Large intestine (tissue), 3 donors: Measurements from ENCODE around the gene SCGB1A1. TPM values are rescaled to one million over a fixed set of nuclear protein-coding genes. Genes with fewer than 3 reads are reported as not detected.
A peak's percentile ranks its signal among the peaks of the same experiment; 100 is the strongest.

ENCODE experiments used
- DNase-seq, 2 donors: peaks; one replicate each; pipeline versions ENCODE4 v3.0.0 to v3.0.0-alpha.2; 2013
- H3K27ac ChIP-seq: one replicate; pipeline ENCODE4 v1.5.1; 2013; ENCODE audit warnings: low read length
- H3K27me3 ChIP-seq: 2 replicates; pipeline ENCODE4 v1.6.1; 2013; ENCODE audit warnings: low read length; ENCODE audit not compliant: control insufficient read depth, insufficient read depth
- H3K36me3 ChIP-seq: 2 replicates; pipeline ENCODE4 v1.6.1; 2013; ENCODE audit warnings: low read length; ENCODE audit not compliant: control insufficient read depth, insufficient read depth
- H3K4me1 ChIP-seq: one replicate; pipeline ENCODE4 v1.6.1; 2013; ENCODE audit warnings: low read length; ENCODE audit not compliant: control insufficient read depth, insufficient read depth
- H3K4me3 ChIP-seq: one replicate; pipeline ENCODE4 v1.5.1; 2013; ENCODE audit warnings: low read length
- H3K9me3 ChIP-seq: one replicate; pipeline ENCODE4 v1.6.1; 2013; ENCODE audit warnings: mild to moderate bottlenecking, low read depth, low read length, moderate library complexity; ENCODE audit not compliant: control insufficient read depth
- whole genome bisulfite sequencing: methylation state at CpG from one replicate; pipeline ENCODE4 v1.1.5; 2013; ENCODE audit warnings: low lambda C conversion rate; ENCODE audit not compliant: insufficient coverage; 5-methylcytosine and 5-hydroxymethylcytosine counted together
- polyA plus RNA-seq: library from polyadenylated mRNA; unstranded; fragments of 120-200 nt; gene quantifications from one replicate; pipeline ENCODE4 v1.2.1, GENCODE V29; 2013

SCGB1A1 gene
- polyA plus RNA-seq, 1 donor: not detected

GRCh38 chr11:62461740-62462507 is 43.1 kb downstream of the SCGB1A1 start:
- no peaks in the 10 kb centered on the region for H3K9me3 ChIP-seq
- no peak for DNase-seq
- no peak overlapping the region for H3K27ac ChIP-seq
- H3K27me3 ChIP-seq: no peaks in the 10 kb centered on the region
- WGBS: no CpG with 5 or more reads among the region's 15 CpGs
- H3K4me3 ChIP-seq: no peak overlapping the region
- peaks cover 29% of the 10 kb centered on the region for H3K4me1 ChIP-seq
- no peaks in the 10 kb centered on the region for H3K36me3 ChIP-seq

GRCh38 chr11:62462508-62462892 is 43.7 kb downstream of the SCGB1A1 start:
- no peaks in the 10 kb centered on the region for H3K27me3 ChIP-seq
- no peak for DNase-seq
- H3K9me3 ChIP-seq: no peaks in the 10 kb centered on the region
- H3K4me3 ChIP-seq: no peak overlapping the region
- H3K36me3 ChIP-seq: no peaks in the 10 kb centered on the region
- H3K27ac ChIP-seq: no peak overlapping the region
- peaks cover 23% of the 10 kb centered on the region for H3K4me1 ChIP-seq
- WGBS: 40% methylated on average over 1 of the region's 9 CpGs

- peaks cover 17% of the 10 kb centered on the region for H3K4me1 ChIP-seq
- 83% methylated on average over 1 of the region's 6 CpGs for WGBS
Measured at GRCh38 chr11:62463121-62463542, 44.3 kb downstream of the SCGB1A1 start.

GRCh38 chr11:62464655-62465054 is 45.8 kb downstream of the SCGB1A1 start:
- no peaks in the 10 kb centered on the region for H3K9me3 ChIP-seq
- no peak overlapping the region for H3K27ac ChIP-seq
- no peaks in the 10 kb centered on the region for H3K36me3 ChIP-seq
- H3K27me3 ChIP-seq: no peaks in the 10 kb centered on the region
- peaks cover 2% of the 10 kb centered on the region for H3K4me1 ChIP-seq
- no peak overlapping the region for H3K4me3 ChIP-seq
- WGBS: 77% methylated on average over 2 of the region's 7 CpGs
- DNase-seq: no peak

More at GRCh38 chr11:62463121-62463542, 44.3 kb downstream of the SCGB1A1 start:
- Histone ChIP-seq H3K27ac (no peak overlapping the region), H3K36me3 (no peaks in the 10 kb centered on the region), H3K9me3 (no peaks in the 10 kb centered on the region), H3K4me3 (no peak overlapping the region), H3K27me3 (no peaks in the 10 kb centered on the region)
- DNase-seq: no peak

- WGBS: no CpG with 5 or more reads among the region's 2 CpGs
- H3K36me3 ChIP-seq: no peaks in the 10 kb centered on the region
- DNase-seq: no peak
- H3K4me1 ChIP-seq: peaks cover 2% of the 10 kb centered on the region
- H3K27me3 ChIP-seq: no peaks in the 10 kb centered on the region
- H3K27ac ChIP-seq: no peak overlapping the region
- H3K9me3 ChIP-seq: no peaks in the 10 kb centered on the region
- no peak overlapping the region for H3K4me3 ChIP-seq
Measured at GRCh38 chr11:62466444-62466843, 47.6 kb downstream of the SCGB1A1 start.

GRCh38 chr11:62468577-62468976 is 49.7 kb downstream of the SCGB1A1 start:
- Histone ChIP-seq H3K36me3 (no peaks in the 10 kb centered on the region), H3K27ac (no peak overlapping the region), H3K4me1 (peaks cover 11% of the 10 kb centered on the region), H3K9me3 (no peaks in the 10 kb centered on the region), H3K4me3 (no peak overlapping the region), H3K27me3 (no peaks in the 10 kb centered on the region)
- WGBS: 50% methylated on average over 1 of the region's 2 CpGs
- no peak for DNase-seq

GRCh38 chr11:62471603-62472002 is 52.8 kb downstream of the SCGB1A1 start:
- Histone ChIP-seq H3K9me3 (no peaks in the 10 kb centered on the region), H3K36me3 (no peaks in the 10 kb centered on the region), H3K27ac (no peak overlapping the region), H3K4me1 (peaks cover 11% of the 10 kb centered on the region), H3K4me3 (no peak overlapping the region), H3K27me3 (no peaks in the 10 kb centered on the region)
- DNase-seq: no peak
- no CpG with 5 or more reads among the region's 7 CpGs for WGBS

GRCh38 chr11:62472063-62472884 is 53.4 kb downstream of the SCGB1A1 start:
- no peaks in the 10 kb centered on the region for H3K9me3 ChIP-seq
- no CpG with 5 or more reads among the region's 9 CpGs for WGBS
- H3K36me3 ChIP-seq: no peaks in the 10 kb centered on the region
- H3K27ac ChIP-seq: peak overlapping the region; percentile 43
- DNase-seq: peak; percentile 20 to 43
- no peak overlapping the region for H3K4me3 ChIP-seq
- no peaks in the 10 kb centered on the region for H3K27me3 ChIP-seq
- peaks cover 11% of the 10 kb centered on the region for H3K4me1 ChIP-seq

Other genes starting within 250 kb of the SCGB1A1 start
- gene SCGB1D1, start 228.8 kb upstream of the SCGB1A1 start, polyA plus RNA-seq: not detected
- not detected for gene SCGB2A1, start 210.4 kb upstream of the SCGB1A1 start, polyA plus RNA-seq
- 0.13 TPM for gene SCGB1D2, start 176.8 kb upstream of the SCGB1A1 start, polyA plus RNA-seq
- not detected for gene SCGB2A2, start 148.9 kb upstream of the SCGB1A1 start, polyA plus RNA-seq
- gene SCGB1D4, start 120.0 kb upstream of the SCGB1A1 start, polyA plus RNA-seq: not detected
- 5.4 TPM for gene ASRGL1, start 81.6 kb upstream of the SCGB1A1 start, polyA plus RNA-seq
- 134 TPM for gene AHNAK, start 127.8 kb downstream of the SCGB1A1 start, polyA plus RNA-seq
- 2,426 TPM for gene EEF1G, start 154.9 kb downstream of the SCGB1A1 start, polyA plus RNA-seq
- gene TUT1, start 172.5 kb downstream of the SCGB1A1 start, polyA plus RNA-seq: 18.7 TPM
- gene MTA2, start 182.8 kb downstream of the SCGB1A1 start, polyA plus RNA-seq: 51.6 TPM
- 25.3 TPM for gene EML3, start 193.7 kb downstream of the SCGB1A1 start, polyA plus RNA-seq
- 4.5 TPM for gene ROM1, start 194.2 kb downstream of the SCGB1A1 start, polyA plus RNA-seq
- 40.0 TPM for gene B3GAT3, start 203.0 kb downstream of the SCGB1A1 start, polyA plus RNA-seq
- gene GANAB, start 227.6 kb downstream of the SCGB1A1 start, polyA plus RNA-seq: 272 TPM
- 15.2 TPM for gene INTS5, start 234.3 kb downstream of the SCGB1A1 start, polyA plus RNA-seq
- 60.4 TPM for gene C11orf98, start 246.2 kb downstream of the SCGB1A1 start, polyA plus RNA-seq
- gene CSKMT, start 246.3 kb downstream of the SCGB1A1 start, polyA plus RNA-seq: 8.7 TPM